ENCODE results near the gene PI4KB. TPM values are rescaled to one million over a fixed set of nuclear protein-coding genes. Genes with fewer than 3 reads are reported as not detected.
"Not testable (repeated sequence)": the region's sequence is repeated elsewhere in the genome, so short reads cannot be mapped to it uniquely, and the experiment has no call there.

PI4KB gene
- total RNA-seq, 4 donors from 2014 or later, result 15.9 to 155 (median 44.1) TPM

DNA sequence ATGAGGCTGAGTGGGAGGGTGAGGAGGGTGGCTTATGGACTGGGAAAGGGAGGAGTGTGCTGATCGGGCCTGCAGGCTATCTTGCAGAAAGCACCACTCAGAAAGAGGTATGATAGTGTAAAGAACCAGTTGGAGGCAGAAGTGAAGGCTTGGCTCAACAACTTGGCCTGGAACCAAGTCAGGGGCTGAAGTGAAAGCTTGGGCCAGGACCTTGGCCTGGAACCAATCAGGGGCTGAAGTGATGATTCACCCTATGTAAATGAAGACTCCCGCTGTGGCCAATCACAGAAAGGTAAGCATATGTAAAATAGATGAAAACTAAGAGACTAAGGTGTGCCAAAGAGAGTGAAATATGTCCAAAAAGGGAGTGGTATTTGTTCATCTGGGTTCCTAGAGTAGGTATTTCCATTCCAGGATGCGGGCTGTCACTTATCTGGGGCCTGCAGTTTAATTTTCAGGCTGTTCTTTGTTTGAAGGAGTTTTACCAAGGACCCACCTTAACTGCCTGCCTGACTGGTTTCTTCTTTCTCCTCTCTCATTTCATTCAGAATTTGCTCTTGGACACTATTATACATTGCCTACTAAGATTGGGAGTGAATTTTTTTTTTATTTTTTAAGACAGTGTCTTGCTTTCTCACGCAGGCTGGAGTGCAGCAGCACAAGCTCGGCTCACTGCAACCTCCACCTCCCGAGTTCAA lies 25.0 kb upstream of the PI4KB start:
- no peak for TF ChIP-seq POLR2A (IDR thresholded peaks at IDR 0.05)
- TF ChIP-seq, protein P1, sequence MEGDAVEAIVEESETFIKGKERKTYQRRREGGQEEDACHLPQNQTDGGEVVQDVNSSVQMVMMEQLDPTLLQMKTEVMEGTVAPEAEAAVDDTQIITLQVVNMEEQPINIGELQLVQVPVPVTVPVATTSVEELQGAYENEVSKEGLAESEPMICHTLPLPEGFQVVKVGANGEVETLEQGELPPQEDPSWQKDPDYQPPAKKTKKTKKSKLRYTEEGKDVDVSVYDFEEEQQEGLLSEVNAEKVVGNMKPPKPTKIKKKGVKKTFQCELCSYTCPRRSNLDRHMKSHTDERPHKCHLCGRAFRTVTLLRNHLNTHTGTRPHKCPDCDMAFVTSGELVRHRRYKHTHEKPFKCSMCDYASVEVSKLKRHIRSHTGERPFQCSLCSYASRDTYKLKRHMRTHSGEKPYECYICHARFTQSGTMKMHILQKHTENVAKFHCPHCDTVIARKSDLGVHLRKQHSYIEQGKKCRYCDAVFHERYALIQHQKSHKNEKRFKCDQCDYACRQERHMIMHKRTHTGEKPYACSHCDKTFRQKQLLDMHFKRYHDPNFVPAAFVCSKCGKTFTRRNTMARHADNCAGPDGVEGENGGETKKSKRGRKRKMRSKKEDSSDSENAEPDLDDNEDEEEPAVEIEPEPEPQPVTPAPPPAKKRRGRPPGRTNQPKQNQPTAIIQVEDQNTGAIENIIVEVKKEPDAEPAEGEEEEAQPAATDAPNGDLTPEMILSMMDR (IDR thresholded peaks at IDR 0.05), result no peak
- Histone ChIP-seq H3K9me3 (no peaks in the 10 kb centered on the region), H3K4me1 (no peaks in the 10 kb centered on the region), H3K27ac (no peak overlapping the region), H3K27me3 (no peaks in the 10 kb centered on the region), H3K36me3 (no peaks in the 10 kb centered on the region), H3K4me3 (no peak overlapping the region)
- intact Hi-C loops (cut with DNase I; ENCODE audit: low total_unique reads), result no loop called here
- no peak for DNase-seq

DNA sequence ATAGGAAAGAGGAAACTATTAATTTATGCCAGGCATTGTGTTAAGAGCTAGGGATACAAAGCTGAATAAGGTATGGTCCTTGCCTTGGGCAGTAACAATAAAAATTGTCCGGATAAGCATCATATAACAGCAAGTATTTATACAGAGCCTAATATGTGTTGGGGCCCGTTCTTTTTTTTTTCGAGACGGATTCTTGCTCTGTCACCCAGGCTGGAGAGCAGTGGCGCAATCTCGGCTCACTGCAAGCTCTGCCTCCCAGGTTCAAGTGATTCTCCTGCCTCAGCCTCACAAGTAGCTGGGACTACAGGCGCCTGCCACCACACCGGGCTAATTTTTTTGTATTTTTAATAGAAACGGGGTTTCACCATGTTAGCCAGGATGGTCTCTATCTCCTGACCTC lies 23.1 kb upstream of the PI4KB start:
- intact Hi-C loops (cut with DNase I; ENCODE audit: low total_unique reads); H3K4me3 ChIP-seq; H3K9me3 ChIP-seq; DNase-seq; H3K27me3 ChIP-seq; H3K4me1 ChIP-seq; H3K36me3 ChIP-seq; H3K27ac ChIP-seq: not testable (repeated sequence)

DNA sequence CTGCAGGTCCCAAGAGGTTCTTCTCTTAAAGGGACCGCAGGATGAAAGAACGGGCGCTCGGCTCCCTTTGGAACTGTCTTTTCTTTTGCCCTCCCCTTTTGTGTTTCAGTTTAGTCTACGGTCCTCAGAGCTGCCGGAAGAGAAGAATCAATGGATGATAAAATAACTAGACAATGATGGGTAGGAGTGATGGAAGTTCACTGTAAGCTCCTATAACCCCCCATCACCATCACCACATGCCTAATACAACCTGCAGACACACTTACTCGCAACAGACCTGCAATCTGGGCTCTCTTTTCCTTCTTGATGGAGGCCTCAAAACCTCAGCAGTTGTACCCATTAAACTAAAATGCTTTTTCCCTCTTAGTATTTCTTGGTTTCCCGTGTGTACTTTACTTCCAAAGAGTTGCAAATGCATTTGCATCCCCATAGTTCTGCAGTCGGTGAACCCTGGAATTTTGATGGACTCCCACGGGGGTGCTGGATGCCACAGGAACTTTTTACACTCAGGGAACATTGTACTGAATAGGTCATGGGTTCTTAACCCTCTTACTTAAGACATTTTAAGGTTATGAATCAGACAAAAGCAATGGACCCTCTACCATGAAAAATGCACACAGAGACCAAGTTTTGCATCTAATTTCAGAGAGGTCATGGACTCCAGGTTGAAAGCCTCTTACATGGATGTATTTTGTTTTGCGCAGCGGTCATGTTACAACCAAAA lies 20.5 kb upstream of the PI4KB start:
- Histone ChIP-seq H3K9me3 (no peaks in the 10 kb centered on the region), H3K27ac (peak overlapping the region; percentile 87 to 89), H3K4me1 (peaks cover 0 to 8% of the 10 kb centered on the region in 2 donors), H3K27me3 (no peaks in the 10 kb centered on the region), H3K4me3 (peak overlapping the region; percentile 50 to 75), H3K36me3 (no peaks in the 10 kb centered on the region)
- no peak for DNase-seq
- TF ChIP-seq POLR2A (IDR thresholded peaks at IDR 0.05), result no peak
- TF ChIP-seq, protein P1 (IDR thresholded peaks at IDR 0.05), result no peak
- intact Hi-C loops (cut with DNase I; ENCODE audit: low total_unique reads), result loop anchor here (10.0 kb wide), 1 partner anchor 57 kb away; no protein-coding TSS in a partner anchor

DNA sequence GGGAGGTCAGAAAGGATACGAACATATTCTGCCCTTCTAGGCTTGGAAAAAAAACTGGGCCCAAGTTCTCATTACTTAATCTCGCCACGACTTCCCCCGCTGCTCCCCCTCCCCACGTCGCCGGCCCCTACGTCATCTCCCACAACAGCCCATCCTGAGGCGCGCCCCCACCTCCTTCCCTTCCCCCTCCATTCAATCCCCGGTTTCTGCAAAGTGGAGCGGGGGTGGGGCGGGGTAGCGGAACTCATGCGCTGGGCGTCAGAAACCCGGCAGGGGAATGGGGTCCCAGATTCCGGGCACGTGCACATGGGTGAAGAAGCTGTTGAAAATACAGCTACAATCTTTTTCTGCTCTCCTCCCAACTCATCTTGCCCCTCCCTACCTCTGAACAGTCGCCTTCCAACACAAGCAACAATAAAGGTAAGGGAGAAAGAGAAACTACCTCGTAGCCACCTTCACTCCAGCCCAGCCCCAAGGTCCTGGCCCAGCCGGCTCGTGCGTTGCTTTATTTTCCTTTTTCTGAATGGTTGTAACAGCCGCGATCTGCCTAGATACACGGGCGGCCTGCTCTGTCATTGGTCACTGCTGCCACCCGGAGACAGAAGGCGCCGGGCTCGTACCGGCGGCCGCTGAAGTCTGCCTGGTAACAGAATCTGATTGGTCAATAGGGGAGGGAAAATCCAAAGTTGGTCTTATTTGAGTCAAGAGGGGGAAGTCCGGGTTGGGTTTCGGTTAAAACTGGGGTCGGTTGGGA lies 19.7 kb upstream of the PI4KB start, which contains the start of gene RFX5:
Gene RFX5 (minus strand): TSS at position 484 of the 754 bp plus-strand sequence. CDS start 932 bp downstream, outside the sequence.
- H3K27me3 ChIP-seq, result no peaks in the 10 kb centered on the region
- DNase-seq, result peak; percentile 91 to 95
- H3K9me3 ChIP-seq, result no peaks in the 10 kb centered on the region
- peak within 1 kb of the TSS; percentile 50 to 75 for H3K4me3 ChIP-seq
- H3K4me1 ChIP-seq, result peaks cover 0 to 8% of the 10 kb centered on the region in 2 donors
- peak within 1 kb of the TSS; percentile 87 to 89 for H3K27ac ChIP-seq
- no peaks in the 10 kb centered on the region for H3K36me3 ChIP-seq
- intact Hi-C loops (cut with DNase I; ENCODE audit: low total_unique reads), result loop anchor here (10.0 kb wide), 1 partner anchor 58 kb away; no protein-coding TSS in a partner anchor
- TF ChIP-seq, protein P1 (IDR thresholded peaks at IDR 0.05), result peak in 1 of 4 experiments; percentile 18
- TF ChIP-seq POLR2A (IDR thresholded peaks at IDR 0.05), result peak; percentile 55 to 63

DNA sequence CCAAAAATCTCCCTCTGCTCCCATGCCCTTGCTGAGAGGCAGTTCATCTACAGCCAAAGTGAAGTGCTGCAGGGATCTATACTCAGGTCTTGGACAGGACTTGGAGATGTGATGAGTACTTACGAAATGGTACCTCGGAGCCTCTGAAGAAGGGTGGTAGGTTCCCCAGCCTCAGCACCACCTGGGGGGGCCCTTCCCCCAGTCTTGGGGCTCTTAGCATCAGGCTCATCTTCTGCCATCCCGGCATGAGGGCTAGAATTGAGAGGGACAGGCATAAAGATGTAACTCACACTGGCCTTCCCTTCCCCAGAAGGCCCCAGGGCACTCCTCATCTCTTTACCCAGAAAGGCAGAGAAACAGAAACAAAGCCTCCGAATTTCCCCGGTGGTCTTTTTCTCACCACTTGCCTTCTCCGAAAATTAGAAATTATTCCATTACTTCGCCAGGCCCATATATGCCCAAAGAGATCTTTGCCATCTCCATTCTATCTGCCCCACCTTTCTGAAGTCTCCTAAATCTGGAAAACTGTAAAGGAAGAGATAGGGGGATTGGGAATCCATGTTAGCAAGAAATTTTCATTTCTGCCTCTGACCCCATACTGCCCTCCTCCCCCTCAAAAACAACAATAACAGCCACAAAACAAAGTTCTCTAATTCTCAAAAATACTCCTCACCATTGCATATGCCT lies 19.0 kb upstream of the PI4KB start:
- Histone ChIP-seq H3K9me3 (no peaks in the 10 kb centered on the region), H3K4me3 (peak overlapping the region; percentile 50 to 75), H3K36me3 (no peaks in the 10 kb centered on the region), H3K27me3 (no peaks in the 10 kb centered on the region), H3K4me1 (peaks cover 0 to 8% of the 10 kb centered on the region in 2 donors), H3K27ac (peak overlapping the region; percentile 87 to 89)
- intact Hi-C loops (cut with DNase I; ENCODE audit: low total_unique reads), result loop anchor here (10.0 kb wide), 1 partner anchor 59 kb away; no protein-coding TSS in a partner anchor
- TF ChIP-seq POLR2A (IDR thresholded peaks at IDR 0.05), result no peak
- TF ChIP-seq, protein P1 (IDR thresholded peaks at IDR 0.05), result no peak
- no peak for DNase-seq
